HepG2 (cell line): ENCODE results near the gene SPTSSB. TPM values are rescaled to one million over a fixed set of nuclear protein-coding genes. Genes with fewer than 3 reads are reported as not detected.

ENCODE experiments used
- FOXK1 ChIP-seq: sonication (generic); formaldehyde crosslinking; IDR thresholded peaks from 2 replicates; pipeline ENCODE4 v1.4.0; 2020; ENCODE audit warnings: low read depth, missing genetic modification reagents, borderline replicate concordance
- IRX3 ChIP-seq: sonication (generic); formaldehyde crosslinking; IDR thresholded peaks from 2 replicates; pipeline ENCODE4 v1.8.1; 2023; ENCODE audit warnings: mild to moderate bottlenecking, low read depth, missing genetic modification reagents, borderline replicate concordance
- NCOA2 ChIP-seq: sonication (generic); formaldehyde crosslinking; IDR thresholded peaks from 2 replicates; pipeline ENCODE4 v1.8.0; 2022; ENCODE audit warnings: inconsistent platforms
- NCOA5 ChIP-seq: sonication (generic); formaldehyde crosslinking; IDR thresholded peaks from 2 replicates; pipeline ENCODE4 v1.4.0; 2020; ENCODE audit warnings: missing genetic modification reagents
- PHF5A ChIP-seq: IDR thresholded peaks from one replicate; pipeline ENCODE4 v1.6.1; 2018; ENCODE audit warnings: low read depth, missing genetic modification reagents; ENCODE audit not compliant: unreplicated experiment
- SMAD9 ChIP-seq: sonication (generic); formaldehyde crosslinking; IDR thresholded peaks from 2 replicates; pipeline ENCODE4 v1.5.1; 2020; ENCODE audit warnings: mild to moderate bottlenecking, missing genetic modification reagents
- ZNF20 ChIP-seq: sonication (generic); formaldehyde crosslinking; IDR thresholded peaks from 2 replicates; pipeline ENCODE4 v1.4.0; 2020; ENCODE audit warnings: mild to moderate bottlenecking, moderate library complexity, missing genetic modification reagents
- ZNF430 ChIP-seq: sonication (generic); formaldehyde crosslinking; IDR thresholded peaks from 2 replicates; pipeline ENCODE4 v1.9.0; 2021; ENCODE audit warnings: mild to moderate bottlenecking, missing genetic modification reagents
- ZNF431 ChIP-seq: sonication (generic); formaldehyde crosslinking; IDR thresholded peaks from 2 replicates; pipeline ENCODE4 v1.9.0; 2022; ENCODE audit warnings: missing genetic modification reagents, low read depth, mild to moderate bottlenecking, borderline replicate concordance
- ZNF703 ChIP-seq: sonication (generic); formaldehyde crosslinking; IDR thresholded peaks from 2 replicates; pipeline ENCODE4 v1.5.1; 2020; ENCODE audit warnings: missing genetic modification reagents, mild to moderate bottlenecking, moderate library complexity, borderline replicate concordance
- ZNF709 ChIP-seq: sonication (generic); formaldehyde crosslinking; IDR thresholded peaks from 2 replicates; pipeline ENCODE4 v1.5.0; 2020; ENCODE audit warnings: mild to moderate bottlenecking, missing genetic modification reagents
- polyA plus RNA-seq, 8 experiments: library from polyadenylated mRNA; depleted of rRNA in 3 of 8; stranded (reverse) in 7 of 8; unstranded in 1 of 8; fragments of >200 nt; fragmentation: Illumina TruSeq in 4 of 8; extraction: Trizol in 4 of 8; gene quantifications; 2 replicates each; pipeline versions ENCODE4 v1.2.1 to v1.2.3, GENCODE V29; 2011 to 2016; ENCODE audit warnings: low read depth in 4 of 8, missing spikeins in 1 of 8, mixed read lengths in 1 of 8; ENCODE audit not compliant: insufficient read depth in 1 of 8
- total RNA-seq, 5 experiments: library from RNA; depleted of rRNA; stranded (reverse); fragments of >200 nt; fragmentation: Illumina TruSeq; extraction: Trizol; gene quantifications; 2 replicates each; pipeline ENCODE4 v1.2.3, GENCODE V29; 2016; ENCODE audit warnings: low read depth in 1 of 5
- TF ChIP-seq, protein P1 (sequence below): IDR thresholded peaks from 2 replicates; pipeline ENCODE4 v1.4.0; 2020; ENCODE audit warnings: mild to moderate bottlenecking, missing genetic modification reagents
- TF ChIP-seq, protein P2 (sequence below), 2 experiments: fragments of 450-650 bp in 1 of 2; sonication (generic) in 1 of 2; formaldehyde crosslinking; IDR thresholded peaks; 2 replicates each; pipeline versions ENCODE4 v1.5.0 to v1.8.0; 2020 to 2022; ENCODE audit warnings: mild to moderate bottlenecking in 1 of 2, missing genetic modification reagents in 1 of 2
- TF ChIP-seq, protein P3 (sequence below): sonication (generic); formaldehyde crosslinking; IDR thresholded peaks from 2 replicates; pipeline ENCODE4 v1.4.0; 2020; ENCODE audit warnings: missing genetic modification reagents
- TF ChIP-seq, protein P4 (sequence below): sonication (generic); formaldehyde crosslinking; IDR thresholded peaks from 2 replicates; pipeline ENCODE4 v1.4.0; 2020; ENCODE audit warnings: missing genetic modification reagents
- TF ChIP-seq, protein P5 (sequence below): sonication (generic); formaldehyde crosslinking; IDR thresholded peaks from 2 replicates; pipeline ENCODE4 v1.5.1; 2020; ENCODE audit warnings: mild to moderate bottlenecking, missing genetic modification reagents, borderline replicate concordance

SPTSSB gene
- total and polyA plus RNA-seq, 2 of the 13 experiments (the other 11 are each of a cell fraction or from before 2014, with no cell fraction given): 0.51 to 2.4 TPM

DNA sequence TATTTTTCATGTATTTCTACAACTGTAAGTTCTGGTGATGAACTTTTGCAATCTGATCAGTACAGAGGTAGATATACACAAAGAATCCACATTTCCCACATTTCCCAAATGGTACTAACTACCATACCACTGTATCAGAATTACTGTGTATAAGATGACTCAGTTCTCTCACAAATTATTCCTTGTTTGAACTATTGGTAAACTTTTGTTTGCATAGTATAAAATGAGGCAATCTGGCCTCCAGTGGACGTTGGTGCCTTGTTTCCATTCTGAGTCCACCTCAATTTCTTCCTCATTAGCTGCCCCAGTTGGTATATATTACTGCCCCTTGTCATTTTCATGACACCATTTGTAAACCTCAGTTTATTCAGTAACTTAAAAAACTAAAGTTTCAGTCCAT is 38.5 kb downstream of the SPTSSB start (continued):
- TF ChIP-seq NCOA2 (CRISPR knock-in tag) (peak; percentile 25; the same call in 1 of the 2 replicates), SMAD9 (CRISPR knock-in tag) (no peak), ZNF430 (CRISPR knock-in tag) (no peak), ZNF709 (CRISPR knock-in tag) (no peak), FOXK1 (peak; percentile 35; the same call in 1 of the 2 replicates), PHF5A (no peak), ZNF703 (CRISPR knock-in tag) (no peak), IRX3 (CRISPR knock-in tag) (no peak), NCOA5 (CRISPR knock-in tag) (no peak), ZNF20 (CRISPR knock-in tag) (no peak), ZNF431 (no peak)
- TF ChIP-seq, protein P1, sequence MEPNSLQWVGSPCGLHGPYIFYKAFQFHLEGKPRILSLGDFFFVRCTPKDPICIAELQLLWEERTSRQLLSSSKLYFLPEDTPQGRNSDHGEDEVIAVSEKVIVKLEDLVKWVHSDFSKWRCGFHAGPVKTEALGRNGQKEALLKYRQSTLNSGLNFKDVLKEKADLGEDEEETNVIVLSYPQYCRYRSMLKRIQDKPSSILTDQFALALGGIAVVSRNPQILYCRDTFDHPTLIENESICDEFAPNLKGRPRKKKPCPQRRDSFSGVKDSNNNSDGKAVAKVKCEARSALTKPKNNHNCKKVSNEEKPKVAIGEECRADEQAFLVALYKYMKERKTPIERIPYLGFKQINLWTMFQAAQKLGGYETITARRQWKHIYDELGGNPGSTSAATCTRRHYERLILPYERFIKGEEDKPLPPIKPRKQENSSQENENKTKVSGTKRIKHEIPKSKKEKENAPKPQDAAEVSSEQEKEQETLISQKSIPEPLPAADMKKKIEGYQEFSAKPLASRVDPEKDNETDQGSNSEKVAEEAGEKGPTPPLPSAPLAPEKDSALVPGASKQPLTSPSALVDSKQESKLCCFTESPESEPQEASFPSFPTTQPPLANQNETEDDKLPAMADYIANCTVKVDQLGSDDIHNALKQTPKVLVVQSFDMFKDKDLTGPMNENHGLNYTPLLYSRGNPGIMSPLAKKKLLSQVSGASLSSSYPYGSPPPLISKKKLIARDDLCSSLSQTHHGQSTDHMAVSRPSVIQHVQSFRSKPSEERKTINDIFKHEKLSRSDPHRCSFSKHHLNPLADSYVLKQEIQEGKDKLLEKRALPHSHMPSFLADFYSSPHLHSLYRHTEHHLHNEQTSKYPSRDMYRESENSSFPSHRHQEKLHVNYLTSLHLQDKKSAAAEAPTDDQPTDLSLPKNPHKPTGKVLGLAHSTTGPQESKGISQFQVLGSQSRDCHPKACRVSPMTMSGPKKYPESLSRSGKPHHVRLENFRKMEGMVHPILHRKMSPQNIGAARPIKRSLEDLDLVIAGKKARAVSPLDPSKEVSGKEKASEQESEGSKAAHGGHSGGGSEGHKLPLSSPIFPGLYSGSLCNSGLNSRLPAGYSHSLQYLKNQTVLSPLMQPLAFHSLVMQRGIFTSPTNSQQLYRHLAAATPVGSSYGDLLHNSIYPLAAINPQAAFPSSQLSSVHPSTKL: peak; percentile 74
- TF ChIP-seq, protein P2, sequence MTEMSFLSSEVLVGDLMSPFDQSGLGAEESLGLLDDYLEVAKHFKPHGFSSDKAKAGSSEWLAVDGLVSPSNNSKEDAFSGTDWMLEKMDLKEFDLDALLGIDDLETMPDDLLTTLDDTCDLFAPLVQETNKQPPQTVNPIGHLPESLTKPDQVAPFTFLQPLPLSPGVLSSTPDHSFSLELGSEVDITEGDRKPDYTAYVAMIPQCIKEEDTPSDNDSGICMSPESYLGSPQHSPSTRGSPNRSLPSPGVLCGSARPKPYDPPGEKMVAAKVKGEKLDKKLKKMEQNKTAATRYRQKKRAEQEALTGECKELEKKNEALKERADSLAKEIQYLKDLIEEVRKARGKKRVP (CRISPR knock-in tag; IDR thresholded peaks at IDR 0.05): peak in 1 of 2 experiments; percentile 59; a peak in 2 of 4 replicates
- TF ChIP-seq, protein P3, sequence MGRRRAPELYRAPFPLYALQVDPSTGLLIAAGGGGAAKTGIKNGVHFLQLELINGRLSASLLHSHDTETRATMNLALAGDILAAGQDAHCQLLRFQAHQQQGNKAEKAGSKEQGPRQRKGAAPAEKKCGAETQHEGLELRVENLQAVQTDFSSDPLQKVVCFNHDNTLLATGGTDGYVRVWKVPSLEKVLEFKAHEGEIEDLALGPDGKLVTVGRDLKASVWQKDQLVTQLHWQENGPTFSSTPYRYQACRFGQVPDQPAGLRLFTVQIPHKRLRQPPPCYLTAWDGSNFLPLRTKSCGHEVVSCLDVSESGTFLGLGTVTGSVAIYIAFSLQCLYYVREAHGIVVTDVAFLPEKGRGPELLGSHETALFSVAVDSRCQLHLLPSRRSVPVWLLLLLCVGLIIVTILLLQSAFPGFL: no peak
- TF ChIP-seq, protein P4, sequence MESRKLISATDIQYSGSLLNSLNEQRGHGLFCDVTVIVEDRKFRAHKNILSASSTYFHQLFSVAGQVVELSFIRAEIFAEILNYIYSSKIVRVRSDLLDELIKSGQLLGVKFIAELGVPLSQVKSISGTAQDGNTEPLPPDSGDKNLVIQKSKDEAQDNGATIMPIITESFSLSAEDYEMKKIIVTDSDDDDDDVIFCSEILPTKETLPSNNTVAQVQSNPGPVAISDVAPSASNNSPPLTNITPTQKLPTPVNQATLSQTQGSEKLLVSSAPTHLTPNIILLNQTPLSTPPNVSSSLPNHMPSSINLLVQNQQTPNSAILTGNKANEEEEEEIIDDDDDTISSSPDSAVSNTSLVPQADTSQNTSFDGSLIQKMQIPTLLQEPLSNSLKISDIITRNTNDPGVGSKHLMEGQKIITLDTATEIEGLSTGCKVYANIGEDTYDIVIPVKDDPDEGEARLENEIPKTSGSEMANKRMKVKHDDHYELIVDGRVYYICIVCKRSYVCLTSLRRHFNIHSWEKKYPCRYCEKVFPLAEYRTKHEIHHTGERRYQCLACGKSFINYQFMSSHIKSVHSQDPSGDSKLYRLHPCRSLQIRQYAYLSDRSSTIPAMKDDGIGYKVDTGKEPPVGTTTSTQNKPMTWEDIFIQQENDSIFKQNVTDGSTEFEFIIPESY (CRISPR knock-in tag): no peak
- TF ChIP-seq, protein P5, sequence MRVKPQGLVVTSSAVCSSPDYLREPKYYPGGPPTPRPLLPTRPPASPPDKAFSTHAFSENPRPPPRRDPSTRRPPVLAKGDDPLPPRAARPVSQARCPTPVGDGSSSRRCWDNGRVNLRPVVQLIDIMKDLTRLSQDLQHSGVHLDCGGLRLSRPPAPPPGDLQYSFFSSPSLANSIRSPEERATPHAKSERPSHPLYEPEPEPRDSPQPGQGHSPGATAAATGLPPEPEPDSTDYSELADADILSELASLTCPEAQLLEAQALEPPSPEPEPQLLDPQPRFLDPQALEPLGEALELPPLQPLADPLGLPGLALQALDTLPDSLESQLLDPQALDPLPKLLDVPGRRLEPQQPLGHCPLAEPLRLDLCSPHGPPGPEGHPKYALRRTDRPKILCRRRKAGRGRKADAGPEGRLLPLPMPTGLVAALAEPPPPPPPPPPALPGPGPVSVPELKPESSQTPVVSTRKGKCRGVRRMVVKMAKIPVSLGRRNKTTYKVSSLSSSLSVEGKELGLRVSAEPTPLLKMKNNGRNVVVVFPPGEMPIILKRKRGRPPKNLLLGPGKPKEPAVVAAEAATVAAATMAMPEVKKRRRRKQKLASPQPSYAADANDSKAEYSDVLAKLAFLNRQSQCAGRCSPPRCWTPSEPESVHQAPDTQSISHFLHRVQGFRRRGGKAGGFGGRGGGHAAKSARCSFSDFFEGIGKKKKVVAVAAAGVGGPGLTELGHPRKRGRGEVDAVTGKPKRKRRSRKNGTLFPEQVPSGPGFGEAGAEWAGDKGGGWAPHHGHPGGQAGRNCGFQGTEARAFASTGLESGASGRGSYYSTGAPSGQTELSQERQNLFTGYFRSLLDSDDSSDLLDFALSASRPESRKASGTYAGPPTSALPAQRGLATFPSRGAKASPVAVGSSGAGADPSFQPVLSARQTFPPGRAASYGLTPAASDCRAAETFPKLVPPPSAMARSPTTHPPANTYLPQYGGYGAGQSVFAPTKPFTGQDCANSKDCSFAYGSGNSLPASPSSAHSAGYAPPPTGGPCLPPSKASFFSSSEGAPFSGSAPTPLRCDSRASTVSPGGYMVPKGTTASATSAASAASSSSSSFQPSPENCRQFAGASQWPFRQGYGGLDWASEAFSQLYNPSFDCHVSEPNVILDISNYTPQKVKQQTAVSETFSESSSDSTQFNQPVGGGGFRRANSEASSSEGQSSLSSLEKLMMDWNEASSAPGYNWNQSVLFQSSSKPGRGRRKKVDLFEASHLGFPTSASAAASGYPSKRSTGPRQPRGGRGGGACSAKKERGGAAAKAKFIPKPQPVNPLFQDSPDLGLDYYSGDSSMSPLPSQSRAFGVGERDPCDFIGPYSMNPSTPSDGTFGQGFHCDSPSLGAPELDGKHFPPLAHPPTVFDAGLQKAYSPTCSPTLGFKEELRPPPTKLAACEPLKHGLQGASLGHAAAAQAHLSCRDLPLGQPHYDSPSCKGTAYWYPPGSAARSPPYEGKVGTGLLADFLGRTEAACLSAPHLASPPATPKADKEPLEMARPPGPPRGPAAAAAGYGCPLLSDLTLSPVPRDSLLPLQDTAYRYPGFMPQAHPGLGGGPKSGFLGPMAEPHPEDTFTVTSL (CRISPR knock-in tag): peak; percentile 65; the same call in 1 of the 2 replicates
